WTC11 (cell line): Measurements from ENCODE around the gene MDM1. TPM values are rescaled to one million over a fixed set of nuclear protein-coding genes. Genes with fewer than 3 reads are reported as not detected.
A peak's percentile ranks its signal among the peaks of the same experiment; 100 is the strongest.

Experiments used
- ATAC-seq: fragments of 200-7000 bp; cut with Tn5 transposase; 2 replicates; pipeline ENCODE4 v1.10.0; 2021; ENCODE audit warnings: mild to moderate bottlenecking, moderate library complexity
- CTCF ChIA-PET: fragments of 300-600 bp; sonication (Branson Sonifier 250); formaldehyde crosslinking; loops from one replicate; lab custom pipeline; 2021; ENCODE audit warnings: antibody characterized with exemption; lab: Charles Lee
- POLR2A ChIA-PET: fragments of 350-600 bp; sonication (Branson Sonifier 250); formaldehyde crosslinking; loops from one replicate; lab custom pipeline; 2021; ENCODE audit warnings: antibody characterized with exemption; lab: Charles Lee
- DNase-seq: peaks from one replicate; pipeline ENCODE4 v3.0.0; 2021; ENCODE audit warnings: low spot score
- H3K27ac Mint-ChIP-seq: 2 replicates; pipeline ENCODE4 v1.8.0; 2021; ENCODE audit warnings: mixed read lengths
- H3K27me3 Mint-ChIP-seq: 2 replicates; pipeline ENCODE4 v1.8.0; 2021; ENCODE audit warnings: low read depth, mild to moderate bottlenecking, moderate library complexity, mixed read lengths
- H3K36me3 Mint-ChIP-seq: 2 replicates; pipeline ENCODE4 v1.8.0; 2021; ENCODE audit warnings: mixed read lengths
- H3K4me1 Mint-ChIP-seq: 2 replicates; pipeline ENCODE4 v1.8.0; 2022; ENCODE audit warnings: mixed read lengths
- H3K4me3 Mint-ChIP-seq: 2 replicates; pipeline ENCODE4 v1.8.0; 2021; ENCODE audit warnings: mild to moderate bottlenecking, moderate library complexity, mixed read lengths
- H3K9me3 Mint-ChIP-seq: 2 replicates; pipeline ENCODE4 v1.8.0; 2021; ENCODE audit warnings: mixed read lengths
- ATF1 ChIP-seq: sonication (generic); formaldehyde crosslinking; IDR thresholded peaks from 2 replicates; pipeline ENCODE4 v1.8.1; 2023; ENCODE audit warnings: mild to moderate bottlenecking, moderate library complexity, missing genetic modification reagents
- IRF2 ChIP-seq: sonication (generic); formaldehyde crosslinking; IDR thresholded peaks from 2 replicates; pipeline ENCODE4 v1.8.0; 2022; ENCODE audit warnings: low read depth, missing genetic modification reagents, borderline replicate concordance
- STAT6 ChIP-seq: sonication (generic); formaldehyde crosslinking; conservative IDR thresholded peaks from 2 replicates; pipeline ENCODE4 v1.8.1; 2023; ENCODE audit warnings: mild to moderate bottlenecking, low read depth, missing genetic modification reagents, moderate library complexity
- ZNF416 ChIP-seq: fragments of 250-450 bp; sonication (Bioruptor Pico); IDR thresholded peaks from 2 replicates; pipeline ENCODE4 v1.9.0; 2021; ENCODE audit warnings: mild to moderate bottlenecking, inconsistent platforms
- ZNF512 ChIP-seq: sonication (generic); formaldehyde crosslinking; IDR thresholded peaks from 2 replicates; pipeline ENCODE4 v1.8.1; 2022; ENCODE audit warnings: missing genetic modification reagents, borderline replicate concordance
- total RNA-seq: library from RNA; stranded (reverse); gene quantifications from 3 replicates; pipeline ENCODE4 v1.2.3, GENCODE V29; 2021
- TF ChIP-seq, protein P1 (sequence below): sonication (generic); formaldehyde crosslinking; IDR thresholded peaks from 2 replicates; pipeline ENCODE4 v1.8.1; 2022; ENCODE audit warnings: low read depth, missing genetic modification reagents, borderline replicate concordance
- TF ChIP-seq, protein P2 (sequence below): sonication (generic); formaldehyde crosslinking; IDR thresholded peaks from 2 replicates; pipeline ENCODE4 v1.8.1; 2023; ENCODE audit warnings: mild to moderate bottlenecking, missing genetic modification reagents
- TF ChIP-seq, protein P3 (sequence below): sonication (generic); formaldehyde crosslinking; conservative IDR thresholded peaks from 2 replicates; pipeline ENCODE4 v1.8.1; 2022; ENCODE audit warnings: mild to moderate bottlenecking, missing genetic modification reagents
- TF ChIP-seq, protein P4 (sequence below): sonication (generic); formaldehyde crosslinking; IDR thresholded peaks from 2 replicates; pipeline ENCODE4 v1.8.1; 2023; ENCODE audit warnings: mild to moderate bottlenecking, missing genetic modification reagents, moderate library complexity
- TF ChIP-seq, protein P5 (sequence below): sonication (generic); formaldehyde crosslinking; IDR thresholded peaks from 2 replicates; pipeline ENCODE4 v1.8.0; 2022; ENCODE audit warnings: mild to moderate bottlenecking, missing genetic modification reagents
- TF ChIP-seq, protein P6 (sequence below): fragments of 250-450 bp; sonication (Bioruptor Pico); conservative IDR thresholded peaks from 2 replicates; pipeline ENCODE4 v1.9.0; 2021; ENCODE audit warnings: mild to moderate bottlenecking

MDM1 gene
- total RNA-seq, 1 experiment from 2014 or later, result 9.1 TPM

DNA sequence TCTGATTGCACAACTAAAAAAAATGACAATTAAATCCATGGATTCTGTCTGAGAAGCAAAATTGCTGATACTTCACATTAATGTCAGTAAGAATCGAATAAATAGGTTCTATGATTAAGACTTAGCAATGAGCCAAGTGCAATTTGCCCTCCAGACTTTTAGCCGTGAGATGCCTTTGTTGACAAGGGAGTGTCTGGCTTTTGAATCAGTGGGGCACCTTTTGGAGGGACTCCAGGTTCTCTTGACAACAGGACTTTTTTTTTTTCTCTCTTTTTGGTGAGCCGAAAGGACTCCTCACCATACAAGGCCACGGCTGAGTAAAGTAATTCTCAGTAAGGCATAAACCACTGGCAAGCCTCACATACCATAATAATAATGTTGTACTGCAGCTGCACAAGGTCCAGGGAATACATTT, 4.7 kb upstream of the MDM1 start (continued):
- TF ChIP-seq, protein P1, sequence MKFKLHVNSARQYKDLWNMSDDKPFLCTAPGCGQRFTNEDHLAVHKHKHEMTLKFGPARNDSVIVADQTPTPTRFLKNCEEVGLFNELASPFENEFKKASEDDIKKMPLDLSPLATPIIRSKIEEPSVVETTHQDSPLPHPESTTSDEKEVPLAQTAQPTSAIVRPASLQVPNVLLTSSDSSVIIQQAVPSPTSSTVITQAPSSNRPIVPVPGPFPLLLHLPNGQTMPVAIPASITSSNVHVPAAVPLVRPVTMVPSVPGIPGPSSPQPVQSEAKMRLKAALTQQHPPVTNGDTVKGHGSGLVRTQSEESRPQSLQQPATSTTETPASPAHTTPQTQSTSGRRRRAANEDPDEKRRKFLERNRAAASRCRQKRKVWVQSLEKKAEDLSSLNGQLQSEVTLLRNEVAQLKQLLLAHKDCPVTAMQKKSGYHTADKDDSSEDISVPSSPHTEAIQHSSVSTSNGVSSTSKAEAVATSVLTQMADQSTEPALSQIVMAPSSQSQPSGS, result no peak
- TF ChIP-seq STAT6 (CRISPR knock-in tag), result no peak

DNA sequence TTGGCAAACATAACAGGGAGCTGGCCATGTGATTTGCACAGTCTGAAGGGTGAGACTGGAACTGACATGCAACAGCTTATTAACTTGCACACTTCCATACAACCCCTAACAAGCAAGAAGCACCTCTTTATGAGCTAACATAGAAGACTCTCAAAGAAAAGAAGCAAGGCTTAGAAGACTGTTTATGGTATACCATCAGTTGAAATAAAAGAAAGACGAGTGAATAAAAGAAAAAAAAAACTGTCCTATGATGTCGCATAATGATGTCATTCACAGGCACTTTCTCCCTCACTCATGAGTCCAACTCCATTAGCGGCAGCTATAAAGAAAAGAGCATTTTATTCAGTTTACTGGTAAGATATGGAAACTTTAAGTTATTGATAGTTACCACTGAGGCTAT, 3.3 kb upstream of the MDM1 start:
- ATAC-seq (no peak), DNase-seq (no peak)
- CTCF ChIA-PET, result interaction anchor here (0.9 kb wide), 1 partner anchor 23 kb away, joined by 3 read pairs; no protein-coding TSS in a partner anchor
- TF ChIP-seq, protein P2, sequence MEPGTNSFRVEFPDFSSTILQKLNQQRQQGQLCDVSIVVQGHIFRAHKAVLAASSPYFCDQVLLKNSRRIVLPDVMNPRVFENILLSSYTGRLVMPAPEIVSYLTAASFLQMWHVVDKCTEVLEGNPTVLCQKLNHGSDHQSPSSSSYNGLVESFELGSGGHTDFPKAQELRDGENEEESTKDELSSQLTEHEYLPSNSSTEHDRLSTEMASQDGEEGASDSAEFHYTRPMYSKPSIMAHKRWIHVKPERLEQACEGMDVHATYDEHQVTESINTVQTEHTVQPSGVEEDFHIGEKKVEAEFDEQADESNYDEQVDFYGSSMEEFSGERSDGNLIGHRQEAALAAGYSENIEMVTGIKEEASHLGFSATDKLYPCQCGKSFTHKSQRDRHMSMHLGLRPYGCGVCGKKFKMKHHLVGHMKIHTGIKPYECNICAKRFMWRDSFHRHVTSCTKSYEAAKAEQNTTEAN (CRISPR knock-in tag), result no peak
- TF ChIP-seq ZNF512 (CRISPR knock-in tag) (no peak), ZNF416 (CRISPR knock-in tag) (no peak), IRF2 (CRISPR knock-in tag) (no peak)
- TF ChIP-seq, protein P3, sequence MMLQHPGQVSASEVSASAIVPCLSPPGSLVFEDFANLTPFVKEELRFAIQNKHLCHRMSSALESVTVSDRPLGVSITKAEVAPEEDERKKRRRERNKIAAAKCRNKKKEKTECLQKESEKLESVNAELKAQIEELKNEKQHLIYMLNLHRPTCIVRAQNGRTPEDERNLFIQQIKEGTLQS (CRISPR knock-in tag), result no peak
- TF ChIP-seq, protein P4, sequence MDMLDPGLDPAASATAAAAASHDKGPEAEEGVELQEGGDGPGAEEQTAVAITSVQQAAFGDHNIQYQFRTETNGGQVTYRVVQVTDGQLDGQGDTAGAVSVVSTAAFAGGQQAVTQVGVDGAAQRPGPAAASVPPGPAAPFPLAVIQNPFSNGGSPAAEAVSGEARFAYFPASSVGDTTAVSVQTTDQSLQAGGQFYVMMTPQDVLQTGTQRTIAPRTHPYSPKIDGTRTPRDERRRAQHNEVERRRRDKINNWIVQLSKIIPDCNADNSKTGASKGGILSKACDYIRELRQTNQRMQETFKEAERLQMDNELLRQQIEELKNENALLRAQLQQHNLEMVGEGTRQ (CRISPR knock-in tag), result no peak
- TF ChIP-seq, protein P5, sequence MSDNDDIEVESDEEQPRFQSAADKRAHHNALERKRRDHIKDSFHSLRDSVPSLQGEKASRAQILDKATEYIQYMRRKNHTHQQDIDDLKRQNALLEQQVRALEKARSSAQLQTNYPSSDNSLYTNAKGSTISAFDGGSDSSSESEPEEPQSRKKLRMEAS (CRISPR knock-in tag), result no peak
- TF ChIP-seq, protein P6, sequence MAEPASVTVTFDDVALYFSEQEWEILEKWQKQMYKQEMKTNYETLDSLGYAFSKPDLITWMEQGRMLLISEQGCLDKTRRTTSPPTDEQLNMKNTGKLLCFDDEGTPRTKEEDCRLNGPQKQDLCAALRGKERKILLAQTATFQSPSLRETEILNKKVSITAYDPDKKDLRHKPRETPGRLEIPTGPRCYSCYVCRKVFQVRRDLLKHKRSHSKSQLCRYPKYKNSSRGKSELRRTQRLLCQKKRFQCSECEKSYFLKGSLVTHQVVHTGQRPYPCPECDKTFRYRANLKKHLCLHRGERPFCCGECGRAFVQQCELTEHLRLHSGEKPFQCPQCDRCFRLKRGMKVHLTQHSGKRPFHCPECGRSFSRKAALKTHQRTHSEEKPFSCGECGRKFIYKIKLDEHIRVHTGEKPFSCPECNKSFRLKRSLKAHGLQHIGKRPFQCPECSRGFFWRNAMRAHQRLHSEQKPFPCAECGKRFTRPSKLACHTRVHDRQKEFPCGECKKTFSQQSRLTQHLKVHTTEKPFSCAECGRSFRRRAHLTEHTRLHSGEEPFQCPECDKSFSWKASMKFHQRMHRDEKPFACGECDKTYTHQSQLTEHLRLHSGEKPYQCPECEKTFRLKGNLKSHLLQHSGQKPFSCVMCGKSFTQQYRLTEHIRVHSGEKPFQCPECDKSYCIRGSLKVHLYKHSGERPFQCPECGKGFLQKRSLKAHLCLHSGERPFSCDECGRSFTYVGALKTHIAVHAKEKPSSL (CRISPR knock-in tag), result no peak
- H3K27ac Mint-ChIP-seq, result no peak overlapping the region
- peaks cover 4% of the 10 kb centered on the region; the same call in 1 of the 2 replicates for H3K27me3 Mint-ChIP-seq
- no peaks in the 10 kb centered on the region for H3K36me3 Mint-ChIP-seq
- POLR2A ChIA-PET, result no interaction called here
- no peaks in the 10 kb centered on the region for H3K9me3 Mint-ChIP-seq
- H3K4me3 Mint-ChIP-seq, result no peak overlapping the region
- H3K4me1 Mint-ChIP-seq, result peaks cover 12% of the 10 kb centered on the region

DNA sequence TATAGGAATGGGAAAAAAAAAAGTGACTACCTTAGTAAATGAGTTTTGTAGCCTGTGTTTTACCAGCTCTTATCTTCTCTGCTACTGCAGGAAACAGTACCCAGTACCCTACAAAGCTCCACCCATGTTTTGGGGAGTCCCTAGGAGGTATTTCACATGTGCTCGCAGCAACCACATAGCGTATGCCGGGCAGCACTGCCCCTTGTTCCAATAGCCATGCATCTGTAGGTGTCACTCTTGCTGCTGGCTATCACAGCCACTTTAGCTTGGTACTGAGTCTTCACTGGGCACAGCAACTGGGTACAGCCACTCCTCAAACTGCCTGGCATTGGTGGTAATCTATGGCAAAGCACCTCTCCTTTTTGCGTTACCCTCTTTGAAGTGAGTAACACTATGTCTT, 2.0 kb upstream of the MDM1 start:
- no peak for DNase-seq
- Mint-ChIP-seq H3K36me3 (no peaks in the 10 kb centered on the region), H3K9me3 (no peaks in the 10 kb centered on the region), H3K27ac (no peak overlapping the region), H3K27me3 (peaks cover 4% of the 10 kb centered on the region; the same call in 1 of the 2 replicates), H3K4me1 (peaks cover 22% of the 10 kb centered on the region), H3K4me3 (peak overlapping the region; percentile 27)
- ATAC-seq, result no peak
- no peak for TF ChIP-seq ATF1 (CRISPR knock-in tag)
- TF ChIP-seq, protein P3 (CRISPR knock-in tag), result no peak
- ChIA-PET CTCF (interaction anchor here (0.5 to 1.4 kb wide), 6 partner anchors 9 to 459 kb away, joined by 3 to 5 read pairs (median 3); no protein-coding TSS in a partner anchor), POLR2A (no interaction called here)
